Fibroblast of upper back skin (primary cell): Measurements from ENCODE around the gene TLCD3B.

Experiments
- DNase-seq: peaks from one replicate; pipeline ENCODE4 v3.0.0-alpha.2; 2013

Gene TLCD3B

DNA sequence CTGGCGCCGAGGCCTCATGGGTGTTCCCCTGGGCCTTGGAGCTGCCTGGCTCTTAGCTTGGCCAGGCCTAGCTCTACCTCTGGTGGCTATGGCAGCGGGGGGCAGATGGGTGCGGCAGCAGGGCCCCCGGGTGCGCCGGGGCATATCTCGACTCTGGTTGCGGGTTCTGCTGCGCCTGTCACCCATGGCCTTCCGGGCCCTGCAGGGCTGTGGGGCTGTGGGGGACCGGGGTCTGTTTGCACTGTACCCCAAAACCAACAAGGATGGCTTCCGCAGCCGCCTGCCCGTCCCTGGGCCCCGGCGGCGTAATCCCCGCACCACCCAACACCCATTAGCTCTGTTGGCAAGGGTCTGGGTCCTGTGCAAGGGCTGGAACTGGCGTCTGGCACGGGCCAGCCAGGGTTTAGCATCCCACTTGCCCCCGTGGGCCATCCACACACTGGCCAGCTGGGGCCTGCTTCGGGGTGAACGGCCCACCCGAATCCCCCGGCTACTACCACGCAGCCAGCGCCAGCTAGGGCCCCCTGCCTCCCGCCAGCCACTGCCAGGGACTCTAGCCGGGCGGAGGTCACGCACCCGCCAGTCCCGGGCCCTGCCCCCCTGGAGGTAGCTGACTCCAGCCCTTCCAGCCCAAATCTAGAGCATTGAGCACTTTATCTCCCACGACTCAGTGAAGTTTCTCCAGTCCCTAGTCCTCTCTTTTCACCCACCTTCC lies 43.5 kb downstream of the TLCD3B start:
- DNase-seq = no peak

DNA sequence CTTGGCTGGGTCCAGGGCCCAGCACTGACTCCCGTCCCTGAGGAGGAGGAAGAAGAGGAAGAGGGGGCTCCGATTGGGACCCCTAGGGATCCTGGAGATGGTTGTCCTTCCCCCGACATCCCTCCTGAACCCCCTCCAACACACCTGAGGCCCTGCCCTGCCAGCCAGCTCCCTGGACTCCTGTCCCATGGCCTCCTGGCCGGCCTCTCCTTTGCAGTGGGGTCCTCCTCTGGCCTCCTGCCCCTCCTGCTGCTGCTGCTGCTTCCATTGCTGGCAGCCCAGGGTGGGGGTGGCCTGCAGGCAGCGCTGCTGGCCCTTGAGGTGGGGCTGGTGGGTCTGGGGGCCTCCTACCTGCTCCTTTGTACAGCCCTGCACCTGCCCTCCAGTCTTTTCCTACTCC lies 44.1 kb downstream of the TLCD3B start:
- DNase-seq = no peak

DNA sequence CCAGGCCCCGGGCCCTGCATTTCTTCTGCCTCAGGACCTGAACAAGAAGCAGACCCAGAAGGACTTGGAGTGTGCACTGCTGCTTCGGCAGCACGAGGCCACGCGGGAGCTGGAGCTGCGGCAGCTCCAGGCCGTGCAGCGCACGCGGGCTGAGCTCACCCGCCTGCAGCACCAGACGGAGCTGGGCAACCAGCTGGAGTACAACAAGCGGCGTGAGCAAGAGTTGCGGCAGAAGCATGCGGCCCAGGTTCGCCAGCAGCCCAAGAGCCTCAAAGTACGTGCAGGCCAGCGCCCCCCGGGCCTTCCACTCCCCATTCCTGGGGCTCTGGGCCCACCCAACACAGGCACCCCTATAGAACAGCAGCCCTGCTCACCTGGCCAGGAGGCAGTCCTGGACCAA lies 44.8 kb downstream of the TLCD3B start:
- DNase-seq = no peak

DNA sequence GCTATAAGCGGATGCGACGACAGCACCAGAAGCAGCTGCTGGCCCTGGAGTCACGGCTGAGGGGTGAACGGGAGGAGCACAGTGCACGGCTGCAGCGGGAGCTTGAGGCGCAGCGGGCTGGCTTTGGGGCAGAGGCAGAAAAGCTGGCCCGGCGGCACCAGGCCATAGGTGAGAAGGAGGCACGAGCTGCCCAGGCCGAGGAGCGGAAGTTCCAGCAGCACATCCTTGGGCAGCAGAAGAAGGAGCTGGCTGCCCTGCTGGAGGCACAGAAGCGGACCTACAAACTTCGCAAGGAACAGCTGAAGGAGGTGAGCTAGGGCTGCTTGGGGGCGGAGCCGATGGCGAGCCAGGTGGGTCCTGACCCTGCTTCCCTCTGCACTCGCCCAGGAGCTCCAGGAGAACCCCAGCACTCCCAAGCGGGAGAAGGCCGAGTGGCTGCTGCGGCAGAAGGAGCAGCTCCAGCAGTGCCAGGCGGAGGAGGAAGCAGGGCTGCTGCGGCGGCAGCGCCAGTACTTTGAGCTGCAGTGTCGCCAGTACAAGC lies 45.7 kb downstream of the TLCD3B start:
- no peak for DNase-seq

DNA sequence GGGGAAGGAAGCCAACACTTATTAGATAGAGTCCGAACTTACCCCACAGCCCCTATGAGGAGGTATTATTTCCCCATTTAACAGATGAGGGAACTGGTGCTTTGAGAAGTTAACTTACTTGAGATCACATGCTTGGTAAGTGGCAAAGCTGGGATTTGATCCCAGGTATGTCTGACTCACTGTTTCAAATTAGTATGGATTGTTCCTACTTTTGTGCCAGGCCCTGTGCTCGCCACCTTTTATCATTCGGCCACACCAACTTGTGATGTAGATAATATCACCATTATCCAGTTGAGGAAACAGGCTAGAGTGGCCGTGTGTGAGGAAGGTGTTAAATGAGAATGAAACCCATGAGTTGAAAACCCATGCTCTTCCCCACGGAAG lies 46.3 kb downstream of the TLCD3B start:
- no peak for DNase-seq

DNA sequence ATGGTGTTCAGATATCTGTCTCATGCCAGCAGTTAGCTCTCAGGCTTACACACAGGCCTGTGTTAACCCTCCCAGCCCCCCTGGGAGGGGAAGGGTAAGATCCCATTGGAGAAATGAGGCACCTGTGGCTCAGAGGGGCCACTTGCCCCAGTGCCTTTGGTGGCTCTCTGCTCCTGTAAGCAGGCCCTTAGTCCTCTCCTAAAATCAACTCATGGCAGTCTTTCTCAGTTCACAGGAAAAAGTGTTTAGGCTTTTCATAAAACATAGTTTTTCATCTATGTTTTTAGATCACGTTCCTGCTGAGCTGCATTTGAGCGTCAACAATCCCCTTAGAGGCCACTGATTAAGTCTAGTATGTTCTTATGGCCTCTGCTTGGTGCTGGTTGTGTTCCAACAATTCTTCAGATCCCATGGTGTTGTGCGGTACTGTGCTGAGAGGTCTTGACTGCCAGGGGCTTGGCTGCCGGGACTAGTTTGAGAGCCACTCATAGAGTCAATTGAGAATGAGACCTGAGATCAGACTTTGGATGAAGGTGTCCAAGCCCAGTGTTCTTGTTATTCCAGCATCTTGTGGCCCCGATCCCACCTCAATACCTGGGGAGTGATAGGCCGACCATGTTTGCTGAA lies 46.8 kb downstream of the TLCD3B start:
- no peak for DNase-seq

DNA sequence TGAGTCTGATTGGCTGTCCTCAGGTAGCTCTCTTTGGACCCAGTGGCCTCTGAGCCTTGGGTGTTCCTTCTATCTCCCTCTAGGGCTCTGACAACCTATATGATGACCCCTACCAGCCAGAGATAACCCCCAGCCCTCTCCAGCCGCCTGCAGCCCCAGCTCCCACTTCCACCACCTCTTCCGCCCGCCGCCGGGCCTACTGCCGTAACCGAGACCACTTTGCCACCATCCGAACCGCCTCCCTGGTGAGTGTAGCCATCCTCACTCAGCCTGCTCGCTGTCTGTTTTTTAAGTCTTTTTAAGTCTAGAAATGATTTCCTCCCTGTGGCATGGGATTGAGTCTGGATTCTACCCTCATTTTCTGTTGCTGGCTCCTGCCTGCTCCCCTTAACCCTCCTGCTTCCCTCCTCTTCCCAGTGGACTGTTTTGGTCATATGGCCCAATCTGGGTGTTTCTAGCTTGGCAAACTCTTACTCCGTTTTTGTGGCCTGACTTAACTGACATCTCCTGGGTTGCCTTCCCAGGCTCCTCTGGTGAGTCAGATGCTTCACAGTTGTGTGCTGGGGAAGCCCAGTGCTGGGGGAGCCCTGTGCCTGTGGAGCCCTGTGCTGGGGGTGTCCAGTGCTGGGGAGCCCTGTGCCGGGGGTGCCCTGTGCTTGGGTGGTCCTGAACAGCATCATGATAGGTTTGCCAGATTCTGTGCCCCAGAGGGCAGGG lies 47.5 kb downstream of the TLCD3B start:
- DNase-seq = peak; percentile 14

DNA sequence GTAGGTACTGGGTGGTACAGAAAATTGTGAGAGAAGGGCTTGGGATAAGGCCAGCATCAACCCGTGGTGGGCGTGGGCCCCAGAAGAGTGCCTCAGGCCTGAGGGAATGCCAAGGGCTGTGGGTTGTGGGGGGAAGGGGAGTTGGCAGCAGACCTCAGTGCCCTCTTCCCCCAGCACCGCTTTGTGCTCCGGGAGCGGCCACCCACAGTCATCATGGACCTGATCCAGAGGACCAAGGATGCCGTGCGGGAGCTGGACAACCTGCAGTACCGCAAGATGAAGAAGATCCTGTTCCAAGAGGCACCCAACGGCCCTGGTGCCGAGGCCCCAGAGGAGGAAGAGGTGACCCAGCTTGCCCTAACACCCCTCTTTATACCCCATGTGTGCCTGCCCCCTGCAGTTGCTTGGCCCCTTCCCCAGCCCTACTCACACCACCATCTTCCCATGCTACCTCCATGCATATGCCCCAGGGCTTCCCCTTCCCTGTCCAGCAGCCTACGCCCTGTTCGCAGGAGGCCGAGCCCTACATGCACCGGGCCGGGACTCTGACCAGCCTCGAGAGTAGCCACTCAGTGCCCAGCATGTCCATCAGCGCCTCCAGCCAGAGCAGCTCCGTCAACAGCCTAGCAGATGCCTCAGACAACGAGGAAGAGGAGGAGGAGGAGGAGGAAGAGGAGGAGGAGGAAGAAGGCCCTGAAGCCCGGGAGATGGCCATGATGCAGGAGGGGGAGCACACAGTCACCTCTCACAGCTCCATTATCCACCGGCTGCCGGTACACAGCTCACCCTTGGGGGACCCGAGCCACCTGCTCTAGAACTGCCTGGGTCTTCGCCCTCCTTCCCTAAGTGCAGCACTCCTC lies 48.3 kb downstream of the TLCD3B start:
- no peak for DNase-seq

DNA sequence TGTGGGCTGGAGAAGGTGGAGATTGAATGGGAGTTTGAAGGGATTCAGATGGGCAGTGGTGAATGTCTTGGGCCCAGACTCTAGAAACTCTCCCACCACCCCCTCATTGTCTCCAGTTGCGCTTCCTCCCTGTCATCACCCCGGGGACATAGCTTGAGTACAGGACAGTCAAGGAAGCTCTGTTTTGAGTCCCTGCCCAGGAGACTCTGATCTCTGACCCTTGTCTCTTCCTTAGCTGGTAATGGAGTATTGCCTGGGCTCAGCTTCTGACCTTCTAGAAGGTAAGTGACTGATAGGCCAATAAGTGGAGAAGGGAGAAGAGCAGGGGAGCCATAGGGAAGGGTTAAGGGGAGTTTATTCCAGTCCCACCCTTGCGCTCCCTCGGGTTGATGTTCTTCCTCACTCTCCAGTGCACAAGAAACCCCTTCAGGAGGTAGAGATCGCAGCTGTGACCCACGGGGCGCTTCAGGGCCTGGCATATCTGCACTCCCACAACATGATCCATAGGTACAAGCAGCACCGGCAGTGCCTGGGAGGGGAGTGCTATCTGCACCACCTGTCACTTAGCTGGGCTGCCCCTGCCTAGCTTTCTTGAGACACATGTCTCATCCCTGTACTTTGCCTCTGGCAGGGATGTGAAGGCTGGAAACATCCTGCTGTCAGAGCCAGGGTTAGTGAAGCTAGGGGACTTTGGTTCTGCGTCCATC lies 52.4 kb downstream of the TLCD3B start:
- DNase-seq = no peak

DNA sequence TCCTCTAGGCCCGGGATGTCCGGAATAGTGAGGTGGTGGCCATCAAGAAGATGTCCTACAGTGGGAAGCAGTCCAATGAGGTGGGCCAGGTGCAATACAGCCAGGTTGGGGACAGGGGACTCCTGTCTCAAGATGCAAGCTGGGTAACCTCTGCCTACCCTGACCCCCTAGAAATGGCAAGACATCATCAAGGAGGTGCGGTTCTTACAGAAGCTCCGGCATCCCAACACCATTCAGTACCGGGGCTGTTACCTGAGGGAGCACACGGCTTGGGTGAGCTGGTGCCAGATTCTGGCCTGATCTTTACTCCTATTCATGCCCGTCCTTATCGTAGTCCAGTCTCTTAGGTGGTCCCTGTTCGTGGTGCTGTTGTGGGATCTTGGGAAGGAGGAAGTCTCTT lies 53.0 kb downstream of the TLCD3B start:
- no peak for DNase-seq

DNA sequence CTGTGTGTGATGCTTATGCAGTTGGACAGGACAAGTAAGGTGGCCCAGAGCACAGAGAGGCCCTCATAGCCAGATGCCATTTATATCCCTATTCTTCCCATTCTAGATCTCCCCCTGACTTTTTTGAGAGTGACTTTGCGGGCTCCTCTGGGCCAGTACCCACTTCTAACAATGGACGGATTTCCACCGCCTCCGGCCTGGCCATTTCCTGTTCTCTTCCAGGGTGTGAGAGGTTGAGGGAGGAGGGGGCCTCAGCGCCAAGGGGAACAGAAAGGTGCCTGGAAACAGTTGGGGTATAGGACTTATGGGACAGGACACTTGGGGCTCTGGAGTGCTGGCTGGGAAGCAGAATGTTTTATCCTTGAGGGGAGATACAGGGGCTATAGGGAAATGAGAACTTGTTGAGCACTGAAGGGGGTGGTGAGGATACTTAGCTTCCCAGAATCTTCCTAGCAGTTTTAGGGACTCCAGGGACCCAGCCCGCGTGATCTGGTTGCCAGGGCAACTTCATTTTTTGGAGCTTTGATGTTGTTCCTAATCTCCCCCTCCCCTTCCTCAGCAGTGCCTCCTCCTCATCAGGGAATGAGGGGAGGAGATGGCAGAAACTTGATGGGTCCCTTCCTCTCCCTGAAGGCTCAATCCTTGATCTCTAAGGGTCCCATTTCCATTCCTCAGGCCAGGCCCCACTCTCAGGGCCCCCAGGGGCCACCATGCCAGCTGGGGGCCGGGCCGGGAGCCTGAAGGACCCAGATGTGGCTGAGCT lies 53.8 kb downstream of the TLCD3B start:
- DNase-seq = no peak

DNA sequence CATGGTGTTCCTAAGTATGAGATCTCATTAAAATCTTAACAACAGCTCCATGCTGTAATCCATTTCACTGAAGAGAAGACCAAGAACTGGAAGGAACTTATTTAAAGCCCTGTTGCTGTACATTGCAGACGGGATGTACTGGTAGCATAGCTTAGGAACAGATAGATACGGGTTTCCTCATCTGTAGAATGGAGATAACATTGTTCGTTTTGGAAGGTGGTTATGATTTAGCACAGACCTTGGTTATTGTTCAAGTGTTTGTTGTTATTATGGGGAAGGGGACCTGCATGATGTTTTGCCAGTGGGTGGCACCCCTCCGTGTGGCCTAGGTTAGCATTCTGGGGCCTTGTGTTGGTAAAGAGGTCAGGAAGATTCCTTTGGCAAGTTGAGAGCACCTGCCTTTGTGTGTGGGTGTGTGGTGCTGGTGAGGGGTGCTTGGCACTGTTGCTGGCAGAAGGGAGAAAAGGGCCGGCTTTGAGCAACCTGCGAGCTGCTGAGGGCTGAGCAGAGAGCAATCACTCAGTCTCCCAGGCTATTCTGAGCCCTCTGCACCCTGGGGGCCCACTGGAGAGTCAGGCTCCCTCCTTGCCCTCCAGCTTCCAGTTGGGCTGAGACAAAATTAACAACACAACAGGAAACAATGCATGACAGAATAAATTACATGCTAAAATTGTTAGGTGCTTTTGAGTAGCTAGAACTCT lies 55.1 kb downstream of the TLCD3B start:
- no peak for DNase-seq

DNA sequence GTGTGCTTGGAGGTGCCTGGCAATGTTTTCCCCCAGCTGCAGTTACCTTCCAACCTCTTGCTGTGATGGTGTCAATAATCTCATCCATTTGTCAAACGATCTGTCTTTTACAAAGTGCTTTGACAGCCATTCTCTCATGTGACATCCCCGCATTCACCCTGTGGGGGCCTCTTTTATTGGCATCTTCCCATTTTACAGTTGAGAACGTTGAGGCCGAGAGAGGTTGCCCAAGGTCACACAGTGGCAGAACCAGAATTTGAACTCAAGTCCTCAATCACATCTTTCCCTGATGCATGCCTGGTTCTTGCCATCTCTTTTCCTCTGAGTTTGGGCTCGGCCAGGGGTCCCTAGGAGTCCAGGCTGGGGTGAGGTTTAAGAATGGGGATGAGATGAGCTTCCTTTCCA lies 55.9 kb downstream of the TLCD3B start:
- no peak for DNase-seq
